HG03469 (cell line): ENCODE data around the gene PPA1.
"Not testable (repeated sequence)": the region's sequence is repeated elsewhere in the genome, so short reads cannot be mapped to it uniquely, and the experiment has no call there.

Source experiments
- ATAC-seq: cut with Tn5 transposase; IDR thresholded peaks from one replicate; pipeline ENCODE4 v1.9.1; 2021; ENCODE audit warnings: mild to moderate bottlenecking, moderate library complexity, moderate number of reproducible peaks; ENCODE audit not compliant: unreplicated experiment

PPA1 gene

GRCh38 chr10:70255329-70256299 is 22.4 kb upstream of the PPA1 start:
- no peak for ATAC-seq

DNA sequence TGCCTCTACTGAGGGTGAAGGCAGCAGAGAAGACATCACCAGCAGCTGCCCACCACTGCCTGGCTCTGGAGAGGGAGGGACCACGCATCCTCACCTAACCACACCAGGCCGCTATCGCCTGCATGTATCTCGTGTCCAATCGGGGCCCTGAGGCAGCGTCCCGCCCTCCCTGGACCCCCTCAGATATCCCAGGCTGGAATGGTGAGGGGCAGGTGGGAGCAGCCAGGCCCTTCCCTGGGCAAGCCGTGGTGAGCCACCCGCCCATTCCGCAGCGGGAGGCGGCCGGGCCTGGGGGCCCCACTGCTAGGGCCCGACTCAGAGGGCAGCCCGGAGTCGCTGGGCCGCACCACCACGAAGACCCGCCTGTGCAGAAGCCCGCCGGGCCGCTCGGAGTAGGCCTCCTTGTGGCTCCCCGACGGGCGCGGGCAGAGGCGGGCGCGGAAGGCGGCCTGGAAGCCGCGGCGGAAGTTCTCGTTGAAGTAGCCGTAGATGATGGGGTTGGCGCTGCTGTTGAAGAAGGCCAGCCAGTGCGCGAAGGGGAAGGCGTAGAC is 21.6 kb upstream of the PPA1 start:
- no peak for ATAC-seq

GRCh38 chr10:70253878-70254765 is 20.9 kb upstream of the PPA1 start:
- no peak for ATAC-seq

DNA sequence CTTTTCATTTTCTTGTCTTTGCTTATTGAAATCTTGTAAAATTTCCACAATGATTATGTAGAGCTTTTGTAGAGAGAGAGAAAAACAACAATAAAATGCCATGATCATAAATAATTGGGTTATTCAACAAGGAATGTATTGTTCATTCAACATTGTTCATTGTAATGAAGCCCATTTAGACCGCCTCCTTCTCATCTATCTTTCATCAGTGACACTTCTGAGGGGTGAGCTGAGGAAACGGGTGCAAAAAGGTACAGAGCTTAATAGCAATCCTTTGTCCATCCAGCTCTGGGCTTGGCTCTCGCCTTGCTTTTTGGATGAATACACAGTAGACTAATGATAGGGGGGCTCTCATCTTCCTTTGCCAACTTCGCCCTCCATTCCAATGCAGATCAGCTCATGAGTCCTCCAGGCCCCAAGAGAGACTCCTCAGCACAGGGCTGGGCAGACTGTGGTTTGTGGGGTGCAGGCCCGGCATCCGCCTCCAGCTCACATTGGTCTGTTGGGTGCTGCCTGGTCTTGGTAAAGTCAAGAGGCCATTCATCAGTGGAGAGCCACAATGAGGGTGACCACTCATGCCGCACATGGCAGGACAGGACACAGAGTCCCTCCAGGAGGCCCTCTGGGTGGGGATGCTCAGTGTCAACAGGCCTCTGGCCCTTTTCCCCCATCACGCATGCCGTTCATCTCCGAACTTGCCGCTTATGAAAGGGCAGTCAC is 17.9 kb upstream of the PPA1 start:
- ATAC-seq = no peak

DNA sequence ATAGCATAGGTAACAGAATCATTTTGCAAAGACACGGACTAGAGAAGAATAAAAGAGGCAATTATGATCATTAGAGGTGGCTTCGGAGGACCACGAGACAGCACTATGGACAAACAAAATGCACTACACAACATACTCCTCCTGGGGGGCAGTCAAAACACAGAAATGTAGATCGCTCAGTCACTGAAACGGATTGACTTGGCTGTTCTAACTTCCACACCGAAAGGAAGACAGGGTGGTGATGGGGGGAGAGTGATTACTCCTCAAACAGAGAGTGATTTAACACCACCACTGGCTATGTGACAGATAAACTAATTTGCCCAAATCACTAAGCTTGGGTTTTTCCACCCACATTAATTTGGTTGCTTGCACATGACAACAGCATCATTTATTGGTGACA is 14.1 kb upstream of the PPA1 start:
- no peak for ATAC-seq

DNA sequence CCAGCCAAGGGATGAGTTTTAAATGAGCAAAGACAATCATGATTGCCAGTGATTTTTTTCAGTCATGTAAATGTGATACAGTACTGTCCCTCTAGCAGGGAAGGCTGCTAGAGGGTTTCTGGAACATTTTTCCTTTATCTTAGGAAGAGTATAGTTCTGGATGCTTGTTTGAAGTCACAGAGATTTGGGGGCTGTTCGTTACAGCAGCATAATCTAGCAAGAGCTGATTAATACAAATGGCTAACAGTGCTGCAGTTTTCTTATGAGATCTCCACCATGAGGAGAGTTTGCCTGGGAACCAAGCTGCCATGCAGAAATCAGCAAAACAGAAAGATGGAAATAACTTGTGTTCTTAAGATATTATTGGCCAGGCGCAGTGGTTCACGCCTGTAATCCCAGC is 7.9 kb upstream of the PPA1 start:
- ATAC-seq = no peak

DNA sequence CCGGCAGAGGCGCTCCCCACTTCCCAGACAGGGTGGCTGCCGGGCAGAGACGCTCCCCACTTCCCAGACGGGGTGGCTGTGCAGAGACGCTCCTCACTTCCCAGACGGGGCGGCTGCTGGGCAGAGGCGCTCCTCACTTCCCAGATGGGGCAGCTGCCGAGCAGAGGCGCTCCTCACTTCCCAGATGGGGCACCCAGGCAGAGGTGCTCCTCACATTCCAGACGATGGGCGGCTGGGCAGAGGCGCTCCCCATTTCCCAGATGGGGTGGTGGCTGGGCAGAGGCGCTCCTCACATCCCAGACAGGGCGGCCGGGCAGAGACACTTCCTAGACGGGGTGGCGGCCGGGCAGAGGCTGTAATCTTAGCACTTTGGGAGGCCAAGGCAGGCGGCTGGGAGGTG is 6.8 kb upstream of the PPA1 start:
- not testable (repeated sequence) for ATAC-seq

- not testable (repeated sequence) for ATAC-seq
Measured at GRCh38 chr10:70239077-70239976, 6.1 kb upstream of the PPA1 start.

- not testable (repeated sequence) for ATAC-seq
Measured at GRCh38 chr10:70237958-70238536, 4.8 kb upstream of the PPA1 start.

DNA sequence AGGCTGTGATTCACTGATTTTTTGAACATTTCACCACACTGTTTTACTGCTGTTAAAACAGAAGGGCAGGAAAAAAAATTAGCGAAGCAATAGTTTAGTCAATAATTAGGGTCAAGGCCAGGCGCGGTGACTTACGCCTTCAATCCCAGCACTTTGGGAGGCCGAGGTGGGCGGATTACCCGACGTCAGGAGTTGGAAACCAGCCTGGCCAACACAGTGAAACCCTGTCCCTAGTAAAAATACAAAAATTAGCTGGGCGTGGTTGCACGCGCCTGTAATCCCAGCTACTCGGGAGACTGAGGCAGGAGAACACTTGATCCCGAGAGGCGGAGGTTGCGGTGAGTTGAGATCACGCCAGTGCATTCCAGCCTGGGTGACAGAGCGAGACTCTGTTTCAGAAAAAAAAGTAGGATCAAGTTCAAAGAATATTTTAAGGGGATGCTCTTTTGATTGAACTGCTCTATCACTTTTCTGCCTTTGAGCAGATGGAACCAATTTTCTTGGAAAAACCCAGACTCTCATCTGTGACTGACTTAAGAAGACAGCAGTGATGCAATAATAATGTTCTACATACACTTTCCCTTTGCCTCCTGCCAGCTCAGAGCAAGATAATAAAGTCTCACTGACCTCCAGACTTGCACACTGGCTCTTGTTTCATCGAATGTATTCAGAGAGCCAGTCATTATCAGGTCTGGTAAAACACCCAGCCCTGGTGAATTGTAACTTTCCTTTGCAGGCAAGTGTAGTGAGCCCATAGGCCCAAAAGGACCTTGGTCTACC is 1.6 kb upstream of the PPA1 start:
- no peak for ATAC-seq

- no peak for ATAC-seq
Measured at GRCh38 chr10:70233939-70234300, 691 bp upstream of the PPA1 start.

DNA sequence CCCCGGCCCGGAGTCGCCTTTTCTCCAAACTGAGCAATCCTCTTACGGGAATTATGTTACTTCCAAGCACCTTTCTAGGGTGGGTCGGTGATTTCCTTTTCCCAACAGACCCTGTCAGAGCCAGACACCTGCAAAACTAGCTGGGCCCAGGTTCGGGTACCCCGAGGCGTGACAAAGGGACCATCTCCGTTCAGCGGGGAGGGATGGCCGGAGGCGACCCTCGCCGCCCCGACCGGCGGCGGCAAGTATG is 445 bp downstream of the PPA1 start:
- ATAC-seq = no peak

DNA sequence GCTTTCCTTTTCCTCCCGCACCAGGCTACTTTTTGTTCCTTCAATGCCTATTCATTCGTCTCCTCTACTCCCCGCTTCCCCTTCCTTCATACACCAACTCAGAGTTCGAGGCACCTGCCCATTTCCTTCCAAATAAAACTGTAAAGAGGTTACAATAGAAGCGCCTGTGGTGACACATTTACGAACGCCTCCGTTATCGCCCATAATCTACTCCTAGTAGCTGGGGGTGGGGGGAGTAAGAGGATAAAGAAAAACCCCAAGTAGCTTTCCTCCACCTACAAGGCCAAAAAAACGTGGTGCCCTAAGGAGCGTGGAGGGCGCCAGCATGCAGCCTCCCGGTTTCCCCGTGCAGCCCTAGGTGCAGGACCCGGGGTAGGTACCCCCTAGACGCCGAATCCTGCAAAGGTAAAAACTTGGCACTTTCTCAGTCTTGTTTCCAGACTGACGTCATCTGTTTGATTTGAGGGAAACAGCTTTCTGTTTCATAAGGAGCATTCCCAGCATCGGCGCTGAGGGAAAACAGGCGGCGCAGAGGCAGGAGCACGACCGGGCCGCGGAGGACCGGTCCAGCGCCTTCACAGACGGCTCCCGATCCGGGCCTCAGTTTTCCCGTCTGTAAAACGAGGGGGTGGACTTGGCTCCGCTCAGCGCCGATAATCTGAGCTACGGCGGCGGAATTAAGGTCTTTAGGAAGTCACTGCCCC is 922 bp downstream of the PPA1 start:
- no peak for ATAC-seq

GRCh38 chr10:70228491-70228890 is 4.7 kb downstream of the PPA1 start:
- ATAC-seq = no peak

- ATAC-seq = no peak
Measured at GRCh38 chr10:70227548-70228320, 5.5 kb downstream of the PPA1 start.

GRCh38 chr10:70223728-70224127 is 9.5 kb downstream of the PPA1 start:
- no peak for ATAC-seq

- not testable (repeated sequence) for ATAC-seq
Measured at GRCh38 chr10:70222811-70223447, 10.3 kb downstream of the PPA1 start.
